Glutamatergic neuron (in vitro differentiated cells): Measurements from ENCODE around the gene MID1. TPM values are rescaled to one million over a fixed set of nuclear protein-coding genes. Genes with fewer than 3 reads are reported as not detected.

ENCODE experiments used
- DNase-seq: peaks from one replicate; pipeline ENCODE4 v3.0.0; 2022
- H3K27ac Mint-ChIP-seq: one replicate; pipeline ENCODE4 v1.8.0; 2020; ENCODE audit warnings: mild to moderate bottlenecking, mixed read lengths, inconsistent platforms; ENCODE audit not compliant: unreplicated experiment
- H3K27me3 Mint-ChIP-seq: one replicate; pipeline ENCODE4 v1.8.0; 2020; ENCODE audit warnings: mild to moderate bottlenecking, moderate library complexity, mixed read lengths, inconsistent platforms; ENCODE audit not compliant: unreplicated experiment
- H3K36me3 Mint-ChIP-seq: one replicate; pipeline ENCODE4 v1.8.0; 2020; ENCODE audit warnings: mild to moderate bottlenecking, mixed read lengths, inconsistent platforms; ENCODE audit not compliant: unreplicated experiment
- H3K4me1 Mint-ChIP-seq: one replicate; pipeline ENCODE4 v1.8.0; 2020; ENCODE audit warnings: mild to moderate bottlenecking, low read depth, mixed read lengths, inconsistent platforms; ENCODE audit not compliant: unreplicated experiment
- H3K4me3 Mint-ChIP-seq: one replicate; pipeline ENCODE4 v1.8.0; 2020; ENCODE audit warnings: mild to moderate bottlenecking, mixed read lengths, inconsistent platforms; ENCODE audit not compliant: unreplicated experiment
- H3K9me3 Mint-ChIP-seq: one replicate; pipeline ENCODE4 v1.8.0; 2020; ENCODE audit warnings: mild to moderate bottlenecking, moderate library complexity, mixed read lengths, inconsistent platforms; ENCODE audit not compliant: unreplicated experiment
- CTCF ChIP-seq: fragments of 200-600 bp; sonication (generic); IDR thresholded peaks from one replicate; pipeline ENCODE4 v1.5.0; 2021; ENCODE audit not compliant: partially characterized antibody, unreplicated experiment
- total RNA-seq: library from RNA; stranded (reverse); fragmentation: NEBNext Ultra II Directional; extraction: Animal tissue kit (Norgen Biotek cat#: 25700); gene quantifications from one replicate; pipeline ENCODE4 v1.2.1, GENCODE V29; 2021; ENCODE audit not compliant: unreplicated experiment

MID1 gene
- total RNA-seq, 1 donor from 2014 or later, result 9.2 TPM

- no peaks in the 10 kb centered on the region for H3K27me3 Mint-ChIP-seq
- no peak overlapping the region for H3K27ac Mint-ChIP-seq
- no peaks in the 10 kb centered on the region for H3K36me3 Mint-ChIP-seq
- H3K4me1 Mint-ChIP-seq, result no peaks in the 10 kb centered on the region
- no peak for TF ChIP-seq CTCF
- H3K9me3 Mint-ChIP-seq, result peaks cover 3% of the 10 kb centered on the region
- H3K4me3 Mint-ChIP-seq, result no peak overlapping the region
- no peak for DNase-seq
Observed at GRCh38 chrX:10567136-10567535, 53.2 kb downstream of the MID1 start.

- peaks cover 3% of the 10 kb centered on the region for H3K9me3 Mint-ChIP-seq
- no peak for DNase-seq
- no peak overlapping the region for H3K4me3 Mint-ChIP-seq
- H3K36me3 Mint-ChIP-seq, result no peaks in the 10 kb centered on the region
- no peaks in the 10 kb centered on the region for H3K27me3 Mint-ChIP-seq
- TF ChIP-seq CTCF, result no peak
- H3K4me1 Mint-ChIP-seq, result no peaks in the 10 kb centered on the region
- H3K27ac Mint-ChIP-seq, result no peak overlapping the region
Observed at GRCh38 chrX:10566716-10567097, 53.7 kb downstream of the MID1 start.

GRCh38 chrX:10564484-10564883 lies 55.9 kb downstream of the MID1 start:
- Mint-ChIP-seq H3K27ac (no peak overlapping the region), H3K4me1 (no peaks in the 10 kb centered on the region), H3K36me3 (no peaks in the 10 kb centered on the region), H3K9me3 (no peaks in the 10 kb centered on the region), H3K4me3 (no peak overlapping the region), H3K27me3 (no peaks in the 10 kb centered on the region)
- TF ChIP-seq CTCF, result no peak
- DNase-seq, result no peak

- no peak overlapping the region for H3K4me3 Mint-ChIP-seq
Observed at GRCh38 chrX:10557166-10557565, 63.2 kb downstream of the MID1 start.

GRCh38 chrX:10556405-10556804 lies 64.0 kb downstream of the MID1 start:
- H3K27me3 Mint-ChIP-seq, result no peaks in the 10 kb centered on the region
- no peak for DNase-seq
- no peaks in the 10 kb centered on the region for H3K36me3 Mint-ChIP-seq
- H3K27ac Mint-ChIP-seq, result no peak overlapping the region
- H3K9me3 Mint-ChIP-seq, result no peaks in the 10 kb centered on the region
- H3K4me3 Mint-ChIP-seq, result no peak overlapping the region
- no peak for TF ChIP-seq CTCF
- H3K4me1 Mint-ChIP-seq, result no peaks in the 10 kb centered on the region

More at GRCh38 chrX:10557166-10557565, 63.2 kb downstream of the MID1 start:
- no peaks in the 10 kb centered on the region for H3K36me3 Mint-ChIP-seq
- no peaks in the 10 kb centered on the region for H3K27me3 Mint-ChIP-seq
- H3K27ac Mint-ChIP-seq, result no peak overlapping the region
- H3K9me3 Mint-ChIP-seq, result no peaks in the 10 kb centered on the region
- H3K4me1 Mint-ChIP-seq, result no peaks in the 10 kb centered on the region
- TF ChIP-seq CTCF, result no peak
- DNase-seq, result no peak
